ENCODE results near the gene FAM118B. TPM values are rescaled to one million over a fixed set of nuclear protein-coding genes. Genes with fewer than 3 reads are reported as not detected.

Gene FAM118B
- 28.4 and 30.1 TPM in 2 replicates for total RNA-seq
- long read RNA-seq, transcript FAM118B-201 (8 exons, 1,616 nt), result minor isoform, 12 of 129 reads
- long read RNA-seq, transcript FAM118B-209 (9 exons, 2,402 nt), result major isoform, 57 of 129 reads
- long read RNA-seq, partial matches to known transcripts, result 7 of 129 reads
- long read RNA-seq, other reads (novel, unspliced or antisense), result 53 of 129 reads

- no peak for TF ChIP-seq CTCF (conservative IDR thresholded peaks at IDR 0.05)
- peak; percentile 99 for DNase-seq (ENCODE audit: low read depth, low spot score)
- Mint-ChIP-seq H3K36me3 (ENCODE audit: low read depth) (peaks cover 5% of the 10 kb centered on the region), H3K27me3 (ENCODE audit: low read depth) (no peaks in the 10 kb centered on the region), H3K4me3 (peak within 1 kb of the TSS; percentile 100), H3K9me3 (no peaks in the 10 kb centered on the region), H3K27ac (ENCODE audit: unreplicated experiment) (peak within 1 kb of the TSS; percentile 99), H3K4me1 (peaks cover 37% of the 10 kb centered on the region)
These were observed at the start of gene FAM118B, which contains the start of gene RPUSD4 for GRCh38 chr11:126211236-126212088. FAM118B (plus strand) TSS chr11:126211782; CDS start chr11:126235002, 23,220 bp downstream. RPUSD4 (minus strand) TSS chr11:126211650; CDS start chr11:126211638, 12 bp downstream.

GRCh38 chr11:126162306-126163030 is 49.1 kb upstream of the FAM118B start:
- Mint-ChIP-seq H3K9me3 (no peaks in the 10 kb centered on the region), H3K4me1 (peaks cover 27% of the 10 kb centered on the region), H3K27ac (ENCODE audit: unreplicated experiment) (no peak overlapping the region), H3K36me3 (ENCODE audit: low read depth) (no peaks in the 10 kb centered on the region), H3K4me3 (no peak overlapping the region), H3K27me3 (ENCODE audit: low read depth) (peaks cover 65% of the 10 kb centered on the region)
- DNase-seq (ENCODE audit: low read depth, low spot score), result no peak
- no peak for TF ChIP-seq CTCF (conservative IDR thresholded peaks at IDR 0.05)

- peaks cover 67% of the 10 kb centered on the region for H3K27me3 Mint-ChIP-seq (ENCODE audit: low read depth)
- DNase-seq (ENCODE audit: low read depth, low spot score), result no peak
- no peaks in the 10 kb centered on the region for H3K36me3 Mint-ChIP-seq (ENCODE audit: low read depth)
- peak; percentile 38 for TF ChIP-seq CTCF (conservative IDR thresholded peaks at IDR 0.05)
- H3K4me1 Mint-ChIP-seq, result peaks cover 27% of the 10 kb centered on the region
- no peaks in the 10 kb centered on the region for H3K9me3 Mint-ChIP-seq
- no peak overlapping the region for H3K4me3 Mint-ChIP-seq
- no peak overlapping the region for H3K27ac Mint-ChIP-seq (ENCODE audit: unreplicated experiment)
These were observed 48.4 kb upstream of the FAM118B start for GRCh38 chr11:126163074-126163700.

- peaks cover 27% of the 10 kb centered on the region for H3K4me1 Mint-ChIP-seq
- H3K9me3 Mint-ChIP-seq, result no peaks in the 10 kb centered on the region
These were observed 47.8 kb upstream of the FAM118B start for GRCh38 chr11:126163779-126164178.

More at GRCh38 chr11:126163779-126164178, 47.8 kb upstream of the FAM118B start:
- no peak overlapping the region for H3K4me3 Mint-ChIP-seq
- H3K27ac Mint-ChIP-seq (ENCODE audit: unreplicated experiment), result no peak overlapping the region
- DNase-seq (ENCODE audit: low read depth, low spot score), result no peak
- H3K27me3 Mint-ChIP-seq (ENCODE audit: low read depth), result peaks cover 72% of the 10 kb centered on the region
- TF ChIP-seq CTCF (conservative IDR thresholded peaks at IDR 0.05), result no peak
- H3K36me3 Mint-ChIP-seq (ENCODE audit: low read depth), result no peaks in the 10 kb centered on the region

All from neural crest cell (in vitro differentiated cells).